ENCODE data around the gene PDZRN3.

The PDZRN3 gene

DNA sequence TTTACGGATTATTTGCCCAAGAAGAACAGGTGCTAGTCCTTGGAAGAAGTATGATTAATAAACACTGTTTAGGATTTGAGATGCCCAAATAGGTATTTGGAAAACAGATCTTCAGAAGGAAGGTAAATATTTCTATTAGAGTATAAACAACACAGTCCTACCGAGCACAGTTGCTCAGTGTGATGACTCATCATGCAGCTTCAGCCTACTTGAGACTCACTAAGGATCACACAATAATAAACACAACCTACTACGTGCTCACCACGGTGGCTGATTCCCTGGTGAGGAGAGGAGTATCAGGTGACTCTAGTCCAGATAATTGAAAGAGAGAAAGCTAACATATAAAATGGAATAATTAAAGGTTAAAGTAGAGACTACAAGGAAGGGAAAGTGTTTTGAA is 72.0 kb downstream of the PDZRN3 start:
- DNase-seq: no peak

DNA sequence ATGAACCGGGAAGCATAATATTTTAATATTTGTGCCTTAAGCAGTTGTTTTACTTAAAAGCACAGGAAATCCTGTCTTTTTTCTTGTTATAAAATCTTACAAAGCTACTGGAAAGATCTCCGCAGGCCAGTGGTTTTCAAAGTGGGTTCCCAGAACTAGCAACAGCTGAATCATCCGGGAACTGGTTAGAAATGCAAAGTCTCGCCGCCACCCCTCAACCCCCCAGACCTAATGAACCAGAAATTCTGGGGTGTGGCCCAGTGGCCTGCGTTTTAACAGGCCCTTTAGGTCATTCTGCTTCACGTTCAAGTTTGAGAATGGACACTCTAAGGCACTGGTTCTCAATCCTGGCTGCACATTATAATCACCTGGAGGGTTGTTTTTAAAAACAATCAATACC is 74.7 kb downstream of the PDZRN3 start:
- no peak for DNase-seq

DNA sequence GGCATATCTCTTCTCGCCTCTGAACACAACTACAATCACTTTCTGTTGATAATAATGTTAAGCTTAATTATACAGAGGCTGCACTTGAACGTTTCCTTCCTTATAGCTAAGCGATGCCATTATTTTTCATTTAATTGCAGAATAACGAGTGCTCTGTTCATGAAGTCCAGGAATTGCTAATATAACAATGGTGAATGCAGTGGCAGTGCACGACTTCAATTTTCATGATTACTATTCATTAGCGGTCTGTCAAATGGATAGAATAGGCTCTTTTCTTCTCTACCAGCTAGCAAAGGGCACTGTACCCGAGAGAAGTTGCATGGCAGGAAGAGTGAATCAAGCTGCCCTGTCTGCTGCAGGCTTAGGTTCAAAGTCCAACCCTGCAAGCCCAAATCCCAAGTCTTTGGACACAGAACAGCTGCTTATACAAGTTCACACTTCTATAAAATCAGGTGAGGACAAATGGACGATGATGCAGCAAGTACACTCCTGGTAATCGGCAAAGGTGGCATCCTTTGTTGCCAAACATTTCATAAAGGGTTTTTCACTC is 75.6 kb downstream of the PDZRN3 start:
- no peak for DNase-seq

DNA sequence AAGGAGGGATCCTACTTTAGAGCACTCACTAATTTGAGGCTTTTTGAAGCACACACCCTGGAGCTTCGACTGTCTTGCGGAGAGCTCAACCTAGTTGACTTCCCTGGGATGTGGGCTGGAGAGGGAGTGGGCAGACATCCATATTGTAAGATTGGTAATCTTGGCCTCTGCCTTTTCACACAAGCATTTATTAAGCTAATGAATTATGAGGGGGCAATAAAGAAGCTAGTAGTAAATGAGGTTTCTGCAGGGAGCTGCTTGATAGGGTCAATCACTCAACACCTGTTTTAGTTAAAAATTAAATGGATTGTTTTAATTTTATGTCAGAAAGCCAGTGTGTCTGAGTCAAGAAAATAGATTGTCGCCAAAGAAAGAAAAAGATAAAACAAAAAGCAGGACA is 76.3 kb downstream of the PDZRN3 start:
- DNase-seq: no peak

DNA sequence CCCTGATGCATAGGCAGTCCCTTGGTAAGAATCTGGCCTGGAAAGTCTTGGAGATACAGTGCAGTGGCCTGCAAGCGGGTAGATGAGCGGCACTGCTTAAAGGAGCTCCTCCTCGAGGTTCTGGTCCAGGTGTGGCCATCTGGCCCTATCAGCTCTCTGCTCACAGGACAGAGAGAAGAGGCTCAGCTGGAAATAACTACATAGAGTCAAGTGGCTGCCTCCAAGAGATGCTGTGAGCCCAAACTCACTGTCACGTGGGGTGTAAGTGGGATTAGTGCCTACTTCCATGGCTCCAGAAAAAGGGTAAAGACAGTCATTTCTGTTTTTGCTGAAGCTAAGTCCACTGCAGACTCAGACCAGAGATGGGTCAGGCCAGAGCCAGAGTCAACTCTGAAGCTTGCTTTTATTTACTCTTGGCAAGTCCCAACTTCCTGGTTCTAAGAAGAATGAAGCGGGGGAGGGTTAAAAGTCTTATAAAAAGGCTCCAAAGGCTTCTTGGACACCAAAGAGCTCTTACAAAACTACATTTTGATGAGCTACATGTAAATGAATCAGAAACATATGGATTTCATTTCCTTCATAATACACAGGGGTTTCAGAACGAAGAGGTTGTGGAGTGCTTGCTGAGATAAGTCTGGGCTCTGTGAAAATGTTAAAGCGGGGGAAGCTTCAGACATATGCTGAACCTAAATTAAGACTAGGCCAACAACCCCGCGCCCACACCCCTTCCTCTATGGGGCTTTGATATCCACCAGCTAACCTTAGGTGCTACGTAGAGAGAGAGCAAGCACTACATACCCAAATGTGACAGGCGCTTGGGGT is 77.1 kb downstream of the PDZRN3 start:
- no peak for DNase-seq

DNA sequence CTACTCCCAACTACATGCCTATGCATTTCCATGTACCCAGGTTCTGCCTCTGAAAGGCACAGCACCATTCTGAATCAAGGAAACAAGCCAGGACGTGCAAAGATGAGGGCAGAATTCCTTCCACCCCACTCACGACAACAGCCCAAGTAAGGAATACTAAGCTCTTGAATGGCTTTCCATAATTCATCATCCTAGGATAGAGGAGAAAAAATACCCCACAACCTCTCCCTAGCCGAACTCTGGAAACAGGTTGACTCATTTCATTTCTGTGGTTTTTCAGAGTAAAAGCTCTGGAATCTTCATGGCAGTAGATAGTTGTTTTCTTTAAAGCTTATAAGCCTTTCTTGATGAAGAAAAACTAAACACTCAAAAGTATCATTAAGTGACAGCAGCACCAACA is 77.8 kb downstream of the PDZRN3 start:
- DNase-seq: no peak

DNA sequence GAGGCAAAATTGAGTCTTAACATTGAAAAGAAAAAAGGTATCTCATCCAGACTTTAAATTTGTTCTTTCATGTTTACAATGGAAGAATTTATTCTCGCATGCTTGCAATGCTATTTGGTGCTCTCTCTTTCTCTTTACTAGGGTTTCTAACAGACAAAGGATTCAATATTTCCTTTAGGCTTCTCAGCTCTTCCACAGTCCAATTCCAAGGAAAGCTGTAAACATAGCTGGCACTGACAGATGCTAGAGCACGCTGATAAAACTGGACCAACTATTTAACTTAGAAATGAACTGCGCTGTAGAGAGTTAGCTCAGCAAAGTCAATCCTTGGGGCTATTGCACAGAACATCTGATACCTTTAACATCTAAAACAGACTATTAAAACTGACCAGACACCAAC is 81.3 kb downstream of the PDZRN3 start:
- no peak for DNase-seq

DNA sequence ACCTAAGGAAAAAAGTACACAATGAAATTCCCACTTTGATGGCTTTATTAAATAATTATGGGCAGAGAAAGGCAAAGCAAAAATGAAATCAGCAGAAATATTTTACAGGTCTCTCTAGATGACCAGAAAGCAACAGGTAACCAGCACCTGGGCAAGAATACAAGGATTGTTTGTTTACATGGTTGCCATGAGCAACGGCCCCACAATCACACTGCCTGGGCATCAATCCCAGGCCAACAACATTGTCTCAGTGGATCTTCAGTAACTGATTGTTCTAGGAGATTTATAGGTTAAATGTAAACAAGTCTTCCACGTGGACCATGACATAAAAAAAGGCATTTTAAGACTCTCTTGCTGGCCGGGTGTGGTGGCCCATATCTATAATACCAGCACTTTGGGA is 82.6 kb downstream of the PDZRN3 start:
- no peak for DNase-seq

DNA sequence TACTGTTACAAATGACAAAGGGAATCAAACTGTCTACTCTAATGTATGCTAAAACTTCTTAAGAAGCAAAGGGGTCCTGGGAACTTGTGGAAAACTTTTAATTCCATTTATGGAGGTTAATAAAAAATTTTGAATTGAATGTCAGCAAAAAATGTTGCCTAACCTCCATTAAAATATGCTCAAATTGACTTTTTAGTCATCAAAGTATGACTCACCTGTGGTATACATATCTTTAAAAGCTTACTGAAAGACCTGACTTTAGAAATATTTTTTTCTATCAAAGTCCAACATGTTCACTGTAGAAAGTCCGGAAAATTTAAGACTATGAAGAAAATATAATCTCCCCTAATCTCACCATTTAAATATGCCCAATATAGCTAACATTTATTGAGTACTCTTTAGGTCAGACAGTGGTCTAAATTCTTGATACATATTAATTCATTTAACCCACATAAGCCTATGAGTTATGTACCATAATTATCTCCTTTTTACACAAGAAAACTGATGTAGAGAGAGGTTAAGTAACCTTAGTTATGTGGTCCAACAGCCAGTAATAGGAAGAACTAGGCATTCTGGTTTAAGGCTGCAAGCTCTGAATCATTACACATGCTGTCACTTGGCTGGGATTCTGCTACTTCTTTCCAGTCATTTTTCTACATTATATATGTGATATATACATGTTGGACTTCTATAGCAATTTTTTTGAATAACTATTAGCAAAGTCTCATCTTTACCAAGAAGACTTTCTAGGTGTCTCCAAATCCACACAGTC is 83.6 kb downstream of the PDZRN3 start:
- DNase-seq: no peak

DNA sequence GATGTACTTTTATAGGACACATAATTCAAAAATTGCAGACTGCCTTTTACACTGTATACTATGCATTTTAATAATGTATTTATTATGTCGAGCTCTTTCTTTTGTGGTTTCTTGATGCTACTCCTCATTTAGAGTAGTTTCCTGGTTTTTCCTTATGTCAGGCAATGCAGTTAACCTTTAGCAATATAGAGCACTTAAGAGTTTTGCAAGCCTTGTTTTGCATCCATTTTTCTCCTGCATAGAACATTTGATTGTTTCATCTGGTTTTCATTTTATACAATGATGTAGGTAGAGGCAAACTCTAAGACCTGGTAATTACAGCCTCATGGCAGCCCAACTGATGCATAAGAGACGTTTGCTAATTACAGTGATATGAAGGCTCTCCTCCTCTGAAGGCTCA is 86.3 kb downstream of the PDZRN3 start:
- DNase-seq: no peak

DNA sequence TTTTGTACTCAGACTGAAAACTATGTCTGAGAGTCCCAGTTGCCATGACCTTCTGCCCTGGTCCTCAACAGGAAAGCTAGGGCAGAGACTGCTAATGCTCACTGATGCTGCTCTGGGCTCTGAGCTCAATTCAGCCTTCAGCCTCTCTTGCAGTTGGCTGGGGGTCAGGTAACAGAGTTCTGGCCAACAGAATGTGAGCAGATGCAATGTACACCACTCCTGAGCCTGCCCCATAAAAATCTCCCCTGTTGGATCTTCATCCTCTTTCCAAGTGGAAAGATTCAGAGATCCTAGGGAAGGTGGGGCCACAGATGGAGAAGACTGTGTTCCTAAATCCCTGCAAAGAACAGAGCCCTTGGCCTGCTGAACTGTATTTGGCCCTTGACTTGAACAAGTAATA is 87.8 kb downstream of the PDZRN3 start:
- no peak for DNase-seq

DNA sequence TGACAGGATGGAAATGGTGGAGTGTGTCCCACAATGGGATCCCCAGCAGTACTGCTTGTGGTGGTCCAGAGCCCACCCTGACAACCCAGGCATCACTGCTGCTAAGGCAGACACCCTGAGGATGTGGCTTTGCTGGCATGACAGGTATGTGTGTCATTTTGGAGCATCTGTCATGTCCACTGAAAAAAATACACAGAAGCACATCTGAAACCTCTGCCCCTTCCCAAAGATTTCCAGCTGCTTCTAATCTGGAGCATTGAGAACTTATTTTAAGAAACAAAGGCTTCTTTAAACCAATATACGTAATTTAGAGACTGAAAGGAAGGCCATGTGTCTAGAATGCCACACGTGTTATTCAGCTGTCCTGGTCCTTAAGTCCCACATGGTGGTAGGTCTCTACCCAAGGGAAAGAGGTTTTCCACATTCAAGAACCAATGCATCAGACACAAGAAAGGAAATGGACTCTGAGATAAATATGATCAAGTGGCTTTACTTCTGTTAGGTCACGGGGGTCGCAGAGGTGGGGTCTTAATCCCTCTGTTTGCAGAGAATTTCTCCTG is 88.3 kb downstream of the PDZRN3 start:
- DNase-seq: no peak

DNA sequence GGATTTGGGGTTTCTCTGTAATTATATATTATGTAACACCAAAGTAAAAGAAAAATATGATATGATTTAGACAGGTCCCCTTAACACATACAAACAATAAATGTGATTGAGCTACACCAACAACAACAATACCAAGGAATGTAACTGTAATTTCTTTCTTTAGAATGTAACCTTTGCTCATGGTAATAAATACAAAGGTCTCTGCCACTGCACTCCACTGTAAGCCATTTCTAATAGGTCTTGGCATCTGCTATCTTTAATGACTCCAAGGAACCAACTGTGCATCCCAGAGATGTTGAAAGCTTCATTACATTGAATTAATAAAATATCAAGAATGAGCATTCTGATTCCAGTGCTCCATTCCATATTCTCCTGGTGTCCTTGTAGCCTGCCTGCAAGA is 88.8 kb downstream of the PDZRN3 start:
- DNase-seq: no peak

DNA sequence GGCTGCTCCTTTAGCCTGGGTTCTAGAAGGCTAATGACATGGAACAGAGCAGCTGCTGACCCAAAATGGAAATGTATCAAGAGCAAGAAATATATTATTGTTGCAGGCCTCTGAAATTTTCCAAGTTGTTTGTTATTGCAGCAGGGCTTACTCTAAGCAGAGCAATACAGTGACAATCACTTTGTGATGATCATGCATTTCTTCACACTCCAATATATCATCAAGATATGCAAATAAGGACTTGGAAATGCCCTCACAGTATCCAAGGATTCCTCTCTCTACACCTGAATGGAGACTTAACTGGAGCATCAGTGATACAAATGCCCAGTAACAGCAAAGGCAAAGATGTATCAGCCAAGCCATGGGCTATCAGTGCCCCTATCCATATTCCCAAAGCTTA is 89.6 kb downstream of the PDZRN3 start:
- DNase-seq: no peak

DNA sequence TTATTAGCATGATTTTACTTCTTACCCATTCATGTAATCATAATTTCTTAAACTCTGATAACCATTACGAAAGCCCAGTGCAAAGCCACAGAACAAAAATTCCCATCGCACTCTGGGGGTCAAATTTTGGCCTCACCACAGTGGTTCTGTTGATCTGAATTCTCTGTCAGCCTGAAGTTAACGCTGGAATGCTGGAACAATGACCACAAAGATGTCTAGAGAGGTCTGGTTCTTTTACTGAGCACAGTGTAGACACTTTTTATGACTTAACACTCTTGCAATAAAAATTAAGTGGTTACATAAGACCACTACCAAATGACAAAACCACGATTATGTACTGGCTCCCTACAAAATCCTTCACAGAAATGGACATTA is 94.7 kb downstream of the PDZRN3 start:
- DNase-seq: no peak

DNA sequence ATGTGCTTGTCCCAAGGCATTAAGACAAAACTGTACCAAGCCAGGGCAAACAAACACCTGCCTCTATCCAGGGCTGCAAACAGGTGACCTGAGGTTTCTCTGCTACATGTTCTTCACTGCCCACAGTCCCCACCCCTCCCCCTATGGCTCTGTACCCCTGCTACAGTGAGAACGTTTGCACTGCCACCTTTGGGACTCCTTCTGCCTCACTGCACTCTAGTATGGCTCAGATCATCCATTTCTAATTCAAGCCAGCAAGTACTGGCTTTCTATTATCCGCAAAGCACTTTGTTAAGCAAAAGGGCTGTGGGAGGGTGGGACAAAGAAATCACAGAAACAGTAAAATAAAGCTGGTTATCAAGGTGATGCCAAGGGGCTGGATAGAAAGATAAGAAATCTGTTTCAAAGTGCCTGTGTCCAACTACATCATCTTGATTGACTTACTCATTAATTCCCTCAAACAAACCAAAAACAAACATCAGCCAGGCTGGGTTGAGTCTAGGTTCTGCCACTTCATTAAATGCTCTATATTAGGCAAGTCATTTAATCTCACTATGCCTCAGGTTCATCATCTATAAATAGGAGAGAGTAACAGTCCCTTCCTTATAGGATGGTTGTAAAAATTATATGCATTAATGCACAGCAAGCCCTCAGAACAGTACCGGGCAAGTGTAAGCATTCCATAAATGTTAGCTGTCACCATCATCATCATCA is 95.3 kb downstream of the PDZRN3 start:
- DNase-seq: no peak

DNA sequence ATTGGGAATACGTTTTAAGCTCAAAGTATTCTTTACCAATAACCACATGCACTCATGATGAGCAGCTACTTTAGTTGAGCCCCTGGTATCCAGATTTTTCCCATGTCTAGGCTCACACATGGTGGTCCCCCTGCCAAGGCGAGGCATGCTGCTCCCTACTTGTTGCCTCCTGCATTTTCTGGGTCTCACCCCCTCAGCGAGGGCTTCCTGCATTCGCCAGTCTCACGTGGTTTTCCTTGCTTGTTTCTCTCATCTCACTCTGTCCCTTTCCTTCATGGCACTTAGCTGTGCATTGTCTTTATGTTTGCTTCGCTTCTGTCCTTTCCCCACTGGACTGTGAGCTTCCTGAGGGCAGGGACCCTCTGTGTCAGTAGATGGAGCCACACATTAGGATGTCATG is 99.2 kb downstream of the PDZRN3 start:
- no peak for DNase-seq

DNA sequence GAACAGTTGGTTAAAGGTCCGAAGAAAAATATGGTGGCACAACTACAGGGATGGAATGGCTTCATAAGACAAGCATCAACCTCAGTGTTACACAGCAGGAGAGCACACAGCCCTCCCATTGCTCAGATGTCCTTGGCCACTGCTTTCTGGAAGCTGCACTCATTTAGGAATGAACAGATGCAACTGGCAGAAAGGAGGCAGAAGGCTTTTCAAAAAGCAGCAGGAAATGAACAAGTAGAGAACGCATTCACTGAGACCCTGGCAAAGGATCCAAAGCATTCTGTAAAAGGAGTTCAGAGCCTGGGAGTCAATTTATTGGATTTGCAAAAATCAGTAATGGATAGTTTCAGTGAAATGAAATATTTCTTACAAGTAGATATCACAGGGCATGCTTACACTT is 101.1 kb downstream of the PDZRN3 start:
- no peak for DNase-seq

DNA sequence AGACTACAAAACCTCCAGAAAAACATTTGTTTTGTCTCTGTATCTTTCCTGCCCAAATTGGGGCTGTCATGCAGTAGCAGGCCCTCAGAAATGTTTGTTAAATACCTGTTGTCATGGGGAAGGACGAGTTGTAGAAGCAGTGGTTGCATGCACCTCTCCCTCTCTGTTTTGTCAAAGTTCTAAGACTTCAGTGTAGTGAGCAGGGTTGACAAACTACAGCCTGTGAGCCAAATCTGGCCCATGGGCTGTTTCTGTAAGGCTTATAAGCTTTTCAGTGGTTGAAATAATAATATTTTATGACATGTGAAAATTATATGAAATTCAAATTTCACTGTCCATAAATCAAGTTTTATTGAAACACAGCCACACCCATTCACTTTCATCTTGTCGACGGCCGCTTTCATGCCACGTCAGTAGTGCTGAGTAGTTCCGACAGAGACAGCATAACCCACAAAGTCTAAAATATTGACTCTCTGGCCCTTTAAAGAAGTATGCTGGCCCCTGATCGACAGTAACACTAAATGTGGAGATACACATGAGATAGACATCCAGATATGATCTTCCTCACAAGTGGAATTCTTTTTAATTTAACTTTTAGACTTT is 102.9 kb downstream of the PDZRN3 start:
- DNase-seq: no peak

DNA sequence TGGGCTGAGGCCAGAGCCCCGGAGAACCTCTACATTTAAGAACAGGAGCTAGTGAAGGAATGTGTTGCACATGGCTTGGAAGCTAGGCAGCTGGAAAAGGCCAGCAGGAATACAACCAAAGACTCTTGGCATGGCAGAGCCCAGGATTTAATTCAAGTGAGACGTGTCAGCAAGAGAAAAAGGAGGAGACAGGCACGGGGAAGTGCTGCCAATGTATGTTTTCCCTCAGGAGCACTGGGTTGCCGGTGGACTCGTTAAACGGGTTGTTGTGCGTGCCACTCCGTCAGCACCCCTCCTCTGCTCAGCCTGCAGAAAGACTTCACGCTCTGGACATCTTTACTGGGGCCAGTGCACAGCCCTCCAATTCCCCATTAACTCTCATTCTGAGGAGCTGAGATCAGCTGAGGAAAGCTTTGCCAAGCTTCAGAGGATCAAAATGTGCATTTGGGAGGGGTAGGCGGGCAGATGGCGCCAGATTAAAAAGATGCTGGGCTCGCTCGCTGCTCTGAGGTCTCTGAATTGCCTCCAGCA is 103.7 kb downstream of the PDZRN3 start:
- no peak for DNase-seq

DNA sequence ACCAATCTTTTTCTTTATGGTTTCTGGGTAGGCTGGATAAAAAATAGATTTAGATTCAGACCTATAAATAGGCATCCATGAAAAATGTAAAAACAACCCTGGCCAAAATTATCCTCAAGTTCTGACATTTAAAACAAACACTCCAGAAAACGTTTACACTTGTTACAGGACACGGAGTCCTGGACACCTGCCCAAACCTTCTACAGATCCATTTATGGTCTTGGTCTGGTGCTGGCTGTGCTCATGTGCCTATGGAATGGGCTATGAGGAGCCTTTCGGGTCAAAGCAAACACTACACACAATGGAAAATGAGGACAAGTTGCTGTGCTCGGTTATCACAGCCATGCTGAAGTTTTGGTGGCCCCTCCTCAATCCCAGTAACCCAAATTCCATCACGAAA is 108.1 kb downstream of the PDZRN3 start:
- no peak for DNase-seq

DNA sequence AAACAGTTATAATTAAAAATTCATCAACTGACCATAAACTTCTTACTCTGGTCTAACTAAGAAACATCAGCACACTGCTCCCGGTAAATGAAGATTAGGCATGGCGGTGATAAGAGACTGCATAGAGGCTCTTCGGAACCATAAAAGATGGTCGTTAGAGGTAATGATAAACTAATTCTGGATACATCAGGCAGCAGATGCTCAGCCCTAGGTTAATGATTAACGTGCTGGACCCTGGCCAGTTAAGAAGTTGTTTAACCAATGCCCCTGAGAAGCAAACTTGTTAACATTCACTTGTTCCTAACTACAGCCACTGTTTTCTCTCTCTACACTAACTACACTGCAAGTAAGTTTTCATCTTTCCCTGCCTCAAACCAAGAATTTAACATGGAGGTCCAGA is 111.5 kb downstream of the PDZRN3 start:
- DNase-seq: no peak

All from CD4-positive, alpha-beta T cell treated with Interleukin-17A for 1 hour (primary cell).